Medulla oblongata (tissue), 1 donor: ENCODE results near the gene PPP1R13L.
"Not testable (repeated sequence)": the region's sequence is repeated elsewhere in the genome, so short reads cannot be mapped to it uniquely, and the experiment has no call there.

Source experiments
- DNase-seq: peaks from one replicate; pipeline ENCODE4 v3.0.0-alpha.2; 2015; ENCODE audit errors: extremely low spot score

PPP1R13L gene

GRCh38 chr19:45404557-45405434 lies at the start of gene PPP1R13L:
Gene PPP1R13L (minus strand): TSS chr19:45405069. CDS start chr19:45398318, 6,751 bp downstream.
- peak; percentile 25 for DNase-seq

GRCh38 chr19:45451850-45452387 lies 47.0 kb upstream of the PPP1R13L start:
- DNase-seq, result no peak

- no peak for DNase-seq
Measured at GRCh38 chr19:45451131-45451849, 46.4 kb upstream of the PPP1R13L start.

- no peak for DNase-seq
Measured at GRCh38 chr19:45450012-45450333, 45.1 kb upstream of the PPP1R13L start.

- no peak for DNase-seq
Measured at GRCh38 chr19:45448887-45449299, 44.0 kb upstream of the PPP1R13L start.

- no peak for DNase-seq
Measured at GRCh38 chr19:45448425-45448756, 43.5 kb upstream of the PPP1R13L start.

- no peak for DNase-seq
Measured at GRCh38 chr19:45446944-45447343, 42.1 kb upstream of the PPP1R13L start.

GRCh38 chr19:45446295-45446694 lies 41.4 kb upstream of the PPP1R13L start:
- no peak for DNase-seq

GRCh38 chr19:45445139-45445538 lies 40.3 kb upstream of the PPP1R13L start:
- DNase-seq, result no peak

- peak; percentile 93 for DNase-seq
Measured at GRCh38 chr19:45444318-45445041, 39.6 kb upstream of the PPP1R13L start.

- DNase-seq, result peak; percentile 88
Measured at GRCh38 chr19:45443462-45444317, 38.8 kb upstream of the PPP1R13L start.

GRCh38 chr19:45442778-45443461 lies 38.1 kb upstream of the PPP1R13L start:
- peak; percentile 80 for DNase-seq

- DNase-seq, result no peak
Measured at GRCh38 chr19:45442408-45442777, 37.5 kb upstream of the PPP1R13L start.

- no peak for DNase-seq
Measured at GRCh38 chr19:45440873-45441654, 36.2 kb upstream of the PPP1R13L start.

GRCh38 chr19:45440259-45440638 lies 35.4 kb upstream of the PPP1R13L start:
- peak; percentile 19 for DNase-seq

- DNase-seq, result peak; percentile 75
Measured at GRCh38 chr19:45439569-45440258, 34.8 kb upstream of the PPP1R13L start.

- DNase-seq, result no peak
Measured at GRCh38 chr19:45439190-45439568, 34.3 kb upstream of the PPP1R13L start.

- DNase-seq, result no peak
Measured at GRCh38 chr19:45437328-45437727, 32.5 kb upstream of the PPP1R13L start.

- not testable (repeated sequence) for DNase-seq
Measured at GRCh38 chr19:45432543-45432942, 27.7 kb upstream of the PPP1R13L start.
